ENCODE measurements around the gene ADD2. TPM values are rescaled to one million over a fixed set of nuclear protein-coding genes. Genes with fewer than 3 reads are reported as not detected.

Gene ADD2
- total RNA-seq, 1 donor from 2014 or later, result 3.2 TPM

GRCh38 chr2:70789304-70790135, 21.5 kb upstream of the ADD2 start:
- peak; percentile 83 for DNase-seq (ENCODE audit: low spot score)
- peak; percentile 83 for ATAC-seq
- intact Hi-C loops (cut with DNase I), result no loop called here

DNA sequence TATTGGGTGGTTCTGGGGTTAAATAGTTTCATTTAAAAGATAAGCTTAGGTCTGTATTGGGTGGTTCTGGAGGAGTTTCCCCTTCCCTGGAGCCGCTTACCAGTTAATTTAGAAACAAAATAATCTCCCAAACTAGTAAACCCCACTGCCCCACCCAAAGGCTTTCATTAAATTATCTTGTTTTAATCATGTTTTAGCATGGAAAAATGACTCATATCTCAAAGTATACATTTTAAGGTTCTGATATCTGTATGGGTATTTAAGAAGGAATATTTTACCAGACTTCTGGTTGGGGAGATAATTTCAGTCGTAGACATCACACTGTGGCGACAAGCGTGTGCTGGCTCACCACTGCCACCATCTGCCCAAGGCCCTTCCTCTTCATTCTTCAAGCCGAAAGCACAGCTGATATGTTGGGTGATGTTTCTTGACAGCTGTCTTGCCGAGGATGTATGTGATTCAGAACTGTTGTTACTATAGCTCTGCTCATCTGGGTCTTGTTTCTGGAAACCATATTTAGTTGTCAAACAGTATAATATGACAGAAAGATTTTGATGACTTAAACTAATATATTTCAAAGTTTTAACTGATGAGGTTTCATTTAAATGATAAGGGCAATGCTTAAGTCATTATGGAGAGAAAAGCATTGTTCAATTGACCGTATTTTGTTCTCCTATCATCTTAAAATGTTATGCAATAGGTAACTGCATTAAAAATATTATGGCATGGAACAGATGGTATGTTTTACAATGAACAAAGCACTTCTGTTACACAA, 17.3 kb upstream of the ADD2 start:
- DNase-seq (ENCODE audit: low spot score), result no peak
- intact Hi-C loops (cut with DNase I), result no loop called here
- no peak for ATAC-seq

GRCh38 chr2:70784320-70784719, 16.3 kb upstream of the ADD2 start:
- DNase-seq (ENCODE audit: low spot score) (no peak), ATAC-seq (no peak)
- intact Hi-C loops (cut with DNase I), result no loop called here

GRCh38 chr2:70779911-70780545, 12.0 kb upstream of the ADD2 start:
- DNase-seq (ENCODE audit: low spot score) (no peak), ATAC-seq (no peak)
- intact Hi-C loops (cut with DNase I), result no loop called here

DNA sequence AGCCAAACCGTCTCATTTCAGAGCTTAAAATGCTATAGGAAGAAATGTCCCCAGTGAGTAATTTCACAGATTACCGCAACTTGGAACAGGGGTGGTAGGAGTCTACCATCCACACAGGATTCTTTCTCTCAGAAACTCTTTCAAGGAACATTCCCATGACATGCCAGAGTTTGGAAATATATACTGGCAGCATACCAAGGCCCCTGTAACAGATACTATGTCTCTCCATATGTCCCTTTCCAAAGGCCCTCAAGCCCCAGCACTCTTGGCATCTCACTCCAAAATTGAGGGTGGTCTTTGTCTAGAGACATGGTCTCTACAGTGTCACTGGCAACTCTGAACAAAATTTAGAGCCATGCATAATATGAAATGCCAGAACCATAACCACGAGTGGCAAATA, 11.5 kb upstream of the ADD2 start:
- ATAC-seq (no peak), DNase-seq (ENCODE audit: low spot score) (no peak)

DNA sequence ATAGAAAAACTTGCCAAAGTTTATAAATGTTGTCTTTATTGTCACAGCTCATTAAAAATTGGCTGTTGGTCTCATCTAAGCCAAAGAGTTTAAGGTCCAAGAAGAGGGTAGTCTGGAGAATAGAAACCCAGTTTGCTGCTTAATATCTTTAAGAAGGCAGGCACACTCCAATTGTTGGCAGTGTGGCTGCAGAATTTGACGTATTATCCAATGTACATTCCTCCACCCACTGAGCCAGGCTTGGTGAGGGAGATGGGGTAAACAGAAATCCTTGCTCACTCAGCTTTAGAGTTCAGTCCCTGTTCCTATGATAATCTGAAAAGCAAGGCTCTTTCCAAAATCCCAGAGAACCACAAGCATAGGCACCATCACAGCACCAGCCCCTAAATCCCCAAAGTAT, 10.7 kb upstream of the ADD2 start:
- ATAC-seq (no peak), DNase-seq (ENCODE audit: low spot score) (no peak)
- intact Hi-C loops (cut with DNase I), result no loop called here

More for the DNA sequence above, 11.5 kb upstream of the ADD2 start:
- intact Hi-C loops (cut with DNase I), result no loop called here

DNA sequence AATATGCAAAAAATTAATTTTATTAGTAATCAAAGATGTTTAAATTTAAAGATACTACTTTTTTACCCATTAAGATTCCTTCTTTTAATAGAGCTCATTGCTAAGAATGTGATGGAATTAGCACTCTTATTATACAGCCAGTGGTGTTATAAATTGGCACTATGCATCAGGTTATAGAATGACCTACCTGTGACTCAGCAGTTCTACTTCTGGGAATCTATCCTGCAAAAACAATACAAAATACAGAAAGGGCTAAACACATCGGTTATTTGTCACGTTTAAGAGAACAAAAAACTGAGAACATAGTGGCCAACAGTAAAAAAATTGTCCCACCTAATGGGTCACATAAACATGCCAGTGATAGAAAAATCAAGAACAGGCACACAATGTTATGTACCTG, 9.4 kb upstream of the ADD2 start:
- DNase-seq (ENCODE audit: low spot score), result no peak
- intact Hi-C loops (cut with DNase I), result no loop called here
- no peak for ATAC-seq

GRCh38 chr2:70776266-70776665, 8.3 kb upstream of the ADD2 start:
- DNase-seq (ENCODE audit: low spot score) (no peak), ATAC-seq (no peak)
- intact Hi-C loops (cut with DNase I), result no loop called here

DNA sequence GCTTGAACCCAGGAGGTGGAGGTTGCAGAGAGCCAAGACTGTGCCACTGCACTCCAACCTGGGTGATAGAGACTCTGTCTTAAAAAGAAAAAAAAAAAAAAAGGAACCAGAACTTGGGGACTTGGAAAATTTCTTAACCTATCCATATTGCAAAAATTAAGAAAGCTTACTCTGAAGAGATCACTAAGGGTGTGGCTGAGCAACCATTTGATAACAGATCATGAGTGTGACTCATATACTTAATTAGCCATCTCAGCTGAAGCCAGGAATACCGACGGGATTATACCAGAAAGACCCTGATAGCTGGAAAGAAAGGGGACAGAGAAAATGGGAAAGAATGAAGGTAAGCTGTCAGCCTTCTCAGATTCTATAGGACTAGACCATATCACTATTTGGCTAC, 7.1 kb upstream of the ADD2 start:
- intact Hi-C loops (cut with DNase I), result no loop called here
- DNase-seq (ENCODE audit: low spot score) (no peak), ATAC-seq (no peak)

DNA sequence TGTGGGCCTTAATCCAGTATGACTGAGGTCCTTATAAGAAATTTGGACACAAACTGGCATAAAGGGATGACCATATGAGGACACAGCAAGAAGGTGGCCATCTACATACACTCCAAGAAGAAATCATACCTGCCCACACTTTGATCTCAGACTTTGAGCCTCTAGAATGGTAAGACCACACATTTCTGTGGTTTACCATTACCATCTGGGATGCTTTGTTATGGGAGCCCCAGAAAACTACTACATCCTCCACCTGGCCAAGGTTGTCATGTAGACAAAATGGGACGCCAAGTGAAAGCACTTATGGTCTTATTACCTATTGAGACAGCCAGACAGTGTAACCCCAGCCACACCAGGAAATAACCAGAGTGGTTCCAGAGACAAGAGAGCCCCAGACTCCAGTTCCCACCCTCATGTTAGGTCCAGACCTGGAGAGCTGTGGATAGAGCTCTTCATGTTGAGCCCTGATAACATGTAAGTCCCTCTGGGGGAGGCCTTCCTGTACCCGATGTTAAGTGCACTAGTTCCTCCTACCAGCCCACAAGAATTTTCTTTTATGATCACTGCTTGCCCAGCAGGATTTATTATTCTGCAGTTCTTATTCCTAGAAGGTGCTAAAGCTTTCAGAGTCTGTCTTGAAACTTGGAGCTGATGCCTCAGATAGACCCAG, 4.6 kb upstream of the ADD2 start:
- DNase-seq (ENCODE audit: low spot score) (no peak), ATAC-seq (no peak)
- intact Hi-C loops (cut with DNase I), result no loop called here

- ATAC-seq (no peak), DNase-seq (ENCODE audit: low spot score) (no peak)
- intact Hi-C loops (cut with DNase I), result no loop called here
These were observed 3.4 kb upstream of the ADD2 start for GRCh38 chr2:70771446-70771845.

GRCh38 chr2:70769450-70769849, 1.4 kb upstream of the ADD2 start:
- intact Hi-C loops (cut with DNase I), result no loop called here
- ATAC-seq, result no peak
- no peak for DNase-seq (ENCODE audit: low spot score)

- ATAC-seq (no peak), DNase-seq (ENCODE audit: low spot score) (no peak)
- intact Hi-C loops (cut with DNase I), result no loop called here
These were observed 638 bp upstream of the ADD2 start for GRCh38 chr2:70768590-70769085.

GRCh38 chr2:70767079-70767698, 811 bp downstream of the ADD2 start:
- ATAC-seq, result no peak
- DNase-seq (ENCODE audit: low spot score), result no peak
- intact Hi-C loops (cut with DNase I), result no loop called here

DNA sequence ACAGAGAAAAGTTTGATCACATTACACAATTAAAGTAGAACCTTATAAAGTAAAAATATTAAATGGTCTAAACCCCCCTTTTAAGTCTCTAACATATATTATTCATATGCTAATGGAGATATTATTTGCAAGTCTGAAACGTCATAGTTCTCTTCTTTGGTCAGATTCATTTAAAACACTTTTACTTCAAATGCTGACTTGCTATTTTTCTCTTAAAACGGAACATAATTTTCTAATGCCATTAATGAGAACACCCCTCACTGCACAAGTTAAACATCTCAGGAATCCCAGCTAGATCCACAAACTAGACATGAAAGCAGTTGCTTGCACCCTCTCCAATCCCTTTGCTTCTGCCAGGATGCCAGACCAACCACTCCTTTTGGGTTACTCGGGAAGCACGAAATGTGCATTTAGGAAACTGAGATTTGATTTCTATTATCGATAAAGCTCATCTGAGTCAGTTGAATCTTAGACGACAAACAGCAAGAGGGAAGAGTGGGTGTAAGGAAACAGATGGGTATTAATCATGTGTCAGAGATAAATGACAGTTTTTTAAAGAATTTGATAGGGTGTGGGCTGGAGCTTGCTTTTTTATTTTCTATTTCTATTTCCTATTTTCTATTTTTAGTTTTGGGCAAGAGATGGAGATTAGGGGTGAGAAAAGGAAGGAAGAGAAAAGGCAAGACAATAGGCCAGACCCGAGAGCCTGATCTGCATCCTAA, 1.5 kb downstream of the ADD2 start:
- intact Hi-C loops (cut with DNase I), result no loop called here
- ATAC-seq (no peak), DNase-seq (ENCODE audit: low spot score) (no peak)

DNA sequence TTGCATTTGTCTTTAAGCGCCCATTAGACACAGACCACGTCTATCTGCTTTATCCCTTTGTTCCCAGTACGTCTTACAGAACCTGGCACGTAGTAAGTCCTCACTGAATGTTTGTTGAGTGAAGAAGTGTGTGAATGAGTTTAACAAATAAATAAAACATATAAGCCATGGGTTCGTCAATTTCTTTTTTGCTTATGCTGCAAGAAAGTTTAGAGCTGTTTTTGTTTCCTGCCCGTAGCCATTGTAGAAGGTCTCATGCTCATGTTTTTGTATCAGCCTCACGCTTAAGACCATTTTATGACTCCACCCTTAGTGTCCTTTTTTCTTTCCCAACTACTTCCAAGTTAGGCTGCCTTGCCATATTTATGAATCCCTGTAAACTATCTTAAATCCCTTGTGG, 2.5 kb downstream of the ADD2 start:
- ATAC-seq, result no peak
- DNase-seq (ENCODE audit: low spot score), result no peak
- intact Hi-C loops (cut with DNase I), result no loop called here

- no peak for ATAC-seq
- intact Hi-C loops (cut with DNase I), result no loop called here
These were observed 8.6 kb downstream of the ADD2 start for GRCh38 chr2:70759446-70759845.

GRCh38 chr2:70757966-70758365, 10.0 kb downstream of the ADD2 start:
- DNase-seq (ENCODE audit: low spot score), result no peak

More at GRCh38 chr2:70759446-70759845, 8.6 kb downstream of the ADD2 start:
- DNase-seq (ENCODE audit: low spot score), result no peak

More at GRCh38 chr2:70757966-70758365, 10.0 kb downstream of the ADD2 start:
- intact Hi-C loops (cut with DNase I), result no loop called here
- ATAC-seq, result no peak
